Subcutaneous adipose tissue (tissue), 4 donors: ENCODE results near the gene MACROH2A1. TPM values are rescaled to one million over a fixed set of nuclear protein-coding genes. Genes with fewer than 3 reads are reported as not detected.

ENCODE experiments used
- CTCF ChIP-seq: fragments of 450-650 bp; IDR thresholded peaks from one replicate; pipeline ENCODE4 v1.5.1; 2016; ENCODE audit warnings: low read depth, mild to moderate bottlenecking, control low read depth, antibody characterized with exemption, moderate library complexity
- total RNA-seq, 4 donors: library from RNA; depleted of rRNA; stranded (reverse); fragments of >200 nt; gene quantifications; one replicate each; pipeline ENCODE4 v1.1.0, GENCODE V29; 2016

MACROH2A1 gene
- total RNA-seq, 4 donors from 2014 or later: 207 to 426 (median 282) TPM

GRCh38 chr5:135355169-135355568 is 43.9 kb downstream of the MACROH2A1 start:
- TF ChIP-seq CTCF: no peak

GRCh38 chr5:135353952-135354721 is 44.9 kb downstream of the MACROH2A1 start:
- no peak for TF ChIP-seq CTCF

GRCh38 chr5:135350536-135350935 is 48.5 kb downstream of the MACROH2A1 start:
- no peak for TF ChIP-seq CTCF

DNA sequence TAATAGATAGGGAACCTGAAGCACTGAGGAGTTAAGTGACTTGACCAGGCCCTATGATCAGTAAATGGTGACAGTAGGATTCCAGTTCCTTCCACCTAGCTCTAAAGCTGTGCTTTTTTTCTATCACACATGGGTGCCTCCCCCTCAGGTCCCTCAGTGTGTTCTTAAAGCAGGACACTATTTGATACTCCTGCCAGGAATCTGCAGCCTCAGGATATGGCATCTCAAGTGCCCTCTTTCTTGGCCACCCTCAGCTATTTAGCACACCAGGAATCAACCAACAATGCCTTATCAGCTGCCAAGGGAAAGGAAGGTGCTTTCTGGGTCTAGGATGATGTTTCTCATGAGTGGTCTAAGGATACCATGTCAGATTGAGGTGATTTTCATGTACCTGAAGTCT is 49.1 kb downstream of the MACROH2A1 start:
- TF ChIP-seq CTCF: no peak

GRCh38 chr5:135349451-135349850 is 49.6 kb downstream of the MACROH2A1 start:
- TF ChIP-seq CTCF: no peak

DNA sequence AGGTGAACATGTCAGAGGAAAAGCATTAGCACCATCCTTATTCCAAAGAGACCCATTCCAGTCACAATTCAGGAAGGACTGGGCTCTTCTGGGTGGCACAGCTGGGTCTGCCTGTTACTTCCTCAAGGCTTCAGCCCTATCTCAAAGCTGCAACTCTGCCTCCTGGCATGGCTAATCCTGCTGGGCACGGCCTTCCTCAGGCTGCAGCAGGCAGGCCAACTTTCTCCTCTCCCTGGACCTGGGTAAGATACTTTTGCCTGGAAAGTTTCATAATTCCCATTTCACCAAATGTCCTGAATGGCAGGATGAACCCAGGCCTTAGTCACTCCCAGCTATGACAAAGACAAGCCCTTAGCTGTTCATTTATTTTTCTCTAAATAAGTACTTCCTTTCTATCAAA is 50.1 kb downstream of the MACROH2A1 start:
- TF ChIP-seq CTCF: no peak

DNA sequence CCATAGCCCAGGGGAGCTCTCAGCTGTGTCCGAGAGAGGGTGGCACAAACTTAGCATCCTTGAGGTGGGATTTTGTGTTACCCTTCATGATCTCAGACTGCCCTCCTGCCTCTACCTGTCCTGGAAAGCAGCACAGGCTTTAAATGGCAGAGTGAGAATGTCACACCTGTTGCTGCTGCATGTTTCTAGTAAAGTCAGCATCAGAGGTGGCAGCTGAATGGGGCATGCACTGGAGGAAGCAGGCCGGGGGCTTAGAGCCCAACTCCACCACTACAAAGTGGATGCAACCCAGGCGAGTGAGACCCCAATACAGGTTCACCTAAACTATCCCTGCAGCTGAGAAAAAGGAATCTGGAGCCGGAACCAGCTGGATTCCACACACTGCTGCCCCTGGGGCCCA is 51.6 kb downstream of the MACROH2A1 start:
- no peak for TF ChIP-seq CTCF
